Anterior cingulate cortex (tissue), 58 donors: Measurements from ENCODE around the gene APOBEC3G.

Experiments
- DNase-seq, 58 donors: peaks; one replicate each; lab custom pipeline; 2025; lab: John Stamatoyannopoulos, UW

APOBEC3G gene

GRCh38 chr22:39090426-39091064 lies 13.5 kb downstream of the APOBEC3G start:
- no peak for DNase-seq

- DNase-seq, result no peak
Measured at GRCh38 chr22:39091126-39092081, 14.3 kb downstream of the APOBEC3G start.

- DNase-seq, result no peak
Measured at GRCh38 chr22:39092111-39092862, 15.2 kb downstream of the APOBEC3G start.

- no peak for DNase-seq
Measured at GRCh38 chr22:39094717-39095389, 17.8 kb downstream of the APOBEC3G start.

- no peak for DNase-seq
Measured at GRCh38 chr22:39095971-39096370, 18.9 kb downstream of the APOBEC3G start.

- no peak for DNase-seq
Measured at GRCh38 chr22:39097098-39098020, 20.3 kb downstream of the APOBEC3G start, which contains the start of gene APOBEC3H. Gene APOBEC3H, plus strand, starts transcription at chr22:39097244. Its CDS starts 3,035 bp downstream, at chr22:39100279.

GRCh38 chr22:39098026-39098425 lies 21.0 kb downstream of the APOBEC3G start:
- DNase-seq, result no peak

GRCh38 chr22:39098576-39098975 lies 21.5 kb downstream of the APOBEC3G start:
- DNase-seq, result no peak

GRCh38 chr22:39101226-39101625 lies 24.2 kb downstream of the APOBEC3G start:
- no peak for DNase-seq

GRCh38 chr22:39103431-39103830 lies 26.4 kb downstream of the APOBEC3G start:
- DNase-seq, result no peak

- no peak for DNase-seq
Measured at GRCh38 chr22:39106326-39106725, 29.3 kb downstream of the APOBEC3G start.

GRCh38 chr22:39108487-39108886 lies 31.4 kb downstream of the APOBEC3G start:
- DNase-seq, result no peak

- DNase-seq, result no peak
Measured at GRCh38 chr22:39109361-39109760, 32.3 kb downstream of the APOBEC3G start.

GRCh38 chr22:39110631-39111561 lies 33.8 kb downstream of the APOBEC3G start:
- DNase-seq, result no peak

GRCh38 chr22:39114112-39114511 lies 37.0 kb downstream of the APOBEC3G start:
- DNase-seq, result no peak

GRCh38 chr22:39115570-39115969 lies 38.5 kb downstream of the APOBEC3G start:
- no peak for DNase-seq

GRCh38 chr22:39115977-39116621 lies 39.0 kb downstream of the APOBEC3G start:
- no peak for DNase-seq
